GM19455 (cell line): ENCODE data around the gene ATXN10.
"Not testable (repeated sequence)": the region's sequence is repeated elsewhere in the genome, so short reads cannot be mapped to it uniquely, and the experiment has no call there.

Experiments used
- ATAC-seq: cut with Tn5 transposase; IDR thresholded peaks from one replicate; pipeline ENCODE4 v1.9.1; 2021; ENCODE audit not compliant: unreplicated experiment

Gene ATXN10, protein sequence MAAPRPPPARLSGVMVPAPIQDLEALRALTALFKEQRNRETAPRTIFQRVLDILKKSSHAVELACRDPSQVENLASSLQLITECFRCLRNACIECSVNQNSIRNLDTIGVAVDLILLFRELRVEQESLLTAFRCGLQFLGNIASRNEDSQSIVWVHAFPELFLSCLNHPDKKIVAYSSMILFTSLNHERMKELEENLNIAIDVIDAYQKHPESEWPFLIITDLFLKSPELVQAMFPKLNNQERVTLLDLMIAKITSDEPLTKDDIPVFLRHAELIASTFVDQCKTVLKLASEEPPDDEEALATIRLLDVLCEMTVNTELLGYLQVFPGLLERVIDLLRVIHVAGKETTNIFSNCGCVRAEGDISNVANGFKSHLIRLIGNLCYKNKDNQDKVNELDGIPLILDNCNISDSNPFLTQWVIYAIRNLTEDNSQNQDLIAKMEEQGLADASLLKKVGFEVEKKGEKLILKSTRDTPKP

DNA sequence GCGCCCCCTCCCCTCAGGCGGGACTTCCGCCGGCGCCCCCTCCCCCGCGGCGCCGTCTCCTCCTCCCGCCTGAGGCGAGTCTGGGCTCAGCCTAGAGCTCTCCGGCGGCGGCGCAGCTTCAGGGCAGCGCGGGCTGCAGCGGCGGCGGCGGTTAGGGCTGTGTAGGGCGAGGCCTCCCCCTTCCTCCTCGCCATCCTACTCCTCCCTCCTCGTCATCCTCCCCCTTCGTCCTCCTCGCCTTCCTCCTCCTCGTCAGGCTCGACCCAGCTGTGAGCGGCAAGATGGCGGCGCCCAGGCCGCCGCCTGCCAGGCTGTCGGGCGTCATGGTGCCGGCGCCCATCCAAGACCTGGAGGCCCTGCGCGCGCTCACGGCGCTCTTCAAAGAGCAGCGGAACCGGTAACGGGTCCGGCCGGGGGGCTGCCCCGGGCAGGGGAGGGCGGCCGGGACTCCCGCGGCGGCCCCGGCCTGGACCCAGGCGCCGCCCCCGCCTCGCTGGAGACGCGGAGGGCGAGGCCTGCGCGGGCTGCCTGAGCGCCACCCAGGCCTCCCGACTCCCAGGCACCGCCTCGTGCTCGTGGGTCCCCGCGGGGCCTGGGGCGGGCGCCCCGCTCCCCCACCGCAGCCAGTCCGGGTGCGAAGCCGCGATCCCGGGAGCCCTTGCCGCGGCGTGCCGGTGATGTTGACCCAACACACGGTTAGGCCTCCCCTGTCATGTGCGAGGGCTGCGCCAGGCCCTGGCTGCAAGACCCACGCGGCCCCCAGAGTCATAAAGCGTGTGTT lies at the start of gene ATXN10:
Gene ATXN10 (plus strand): TSS at position 52 of the 781 bp plus-strand sequence. CDS start 230 bp downstream, at position 282.
- peak; percentile 56 for ATAC-seq

DNA sequence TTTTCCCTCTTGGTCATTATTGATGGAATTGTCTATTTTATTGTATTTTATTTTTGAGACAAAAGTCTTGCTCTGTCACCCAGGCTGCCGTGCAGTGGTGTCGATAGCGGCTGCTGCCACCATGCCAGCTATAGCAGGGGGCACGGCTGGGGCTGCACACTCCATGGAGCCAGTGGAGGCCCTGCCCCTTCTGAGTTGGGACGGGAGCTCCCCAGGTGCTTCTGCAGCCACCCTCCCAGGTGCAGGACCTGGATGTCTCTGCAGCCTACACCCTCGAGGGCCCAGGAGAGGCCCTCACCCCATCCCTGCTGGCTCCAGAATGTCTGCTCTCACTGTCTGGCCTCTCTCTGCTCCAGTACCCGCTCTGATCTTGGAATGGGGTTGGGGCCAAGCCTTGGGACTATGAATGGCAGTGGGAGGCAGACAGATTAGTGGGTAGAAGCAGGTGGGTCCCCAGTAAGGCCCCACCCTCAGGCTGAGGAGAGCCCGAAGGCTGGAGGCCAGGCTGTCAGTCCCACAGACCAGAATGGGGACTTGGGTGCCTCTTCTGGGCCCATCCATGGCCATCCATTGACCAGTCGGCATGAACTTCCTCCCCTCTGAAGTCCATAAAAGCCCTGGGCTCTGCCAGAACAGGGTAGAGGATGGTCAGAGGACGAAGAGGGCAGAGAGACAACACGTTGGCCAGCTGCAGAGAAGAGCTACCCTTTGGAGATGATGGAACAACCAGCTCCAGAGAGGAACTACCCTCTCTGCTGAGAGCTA lies 49.6 kb upstream of the ATXN10 start:
- ATAC-seq, result no peak

DNA sequence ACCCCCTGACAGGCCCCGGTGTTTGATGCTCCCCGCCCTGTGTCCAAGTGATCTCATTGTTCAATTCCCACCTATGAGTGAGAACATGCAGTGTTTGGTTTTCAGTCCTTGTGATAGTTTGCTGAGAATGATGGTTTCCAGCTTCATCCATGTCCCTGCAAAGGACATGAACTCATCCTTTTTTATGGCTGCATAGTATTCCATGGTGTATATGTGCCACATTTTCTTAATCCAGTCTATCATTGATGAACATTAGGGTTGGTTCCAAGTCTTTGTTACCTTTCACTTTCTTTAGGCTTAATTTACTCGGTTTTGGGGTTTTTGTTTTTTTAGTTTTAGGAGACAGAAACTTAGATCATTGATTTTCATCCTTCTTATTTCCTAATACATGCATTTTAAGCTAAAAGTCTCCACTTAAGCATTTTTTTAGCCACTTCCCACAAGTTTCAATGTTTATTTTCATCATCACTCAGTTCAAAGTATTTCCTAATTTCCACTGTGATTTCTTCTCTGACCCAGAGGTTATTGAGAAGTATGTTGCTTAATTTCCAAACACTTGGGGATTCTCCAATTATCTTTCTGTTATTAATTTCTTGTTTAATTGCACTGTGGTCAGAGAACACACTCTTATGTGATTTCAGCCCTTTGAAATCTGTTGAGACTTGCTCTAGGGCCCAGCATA lies 48.0 kb upstream of the ATXN10 start:
- ATAC-seq, result not testable (repeated sequence)

DNA sequence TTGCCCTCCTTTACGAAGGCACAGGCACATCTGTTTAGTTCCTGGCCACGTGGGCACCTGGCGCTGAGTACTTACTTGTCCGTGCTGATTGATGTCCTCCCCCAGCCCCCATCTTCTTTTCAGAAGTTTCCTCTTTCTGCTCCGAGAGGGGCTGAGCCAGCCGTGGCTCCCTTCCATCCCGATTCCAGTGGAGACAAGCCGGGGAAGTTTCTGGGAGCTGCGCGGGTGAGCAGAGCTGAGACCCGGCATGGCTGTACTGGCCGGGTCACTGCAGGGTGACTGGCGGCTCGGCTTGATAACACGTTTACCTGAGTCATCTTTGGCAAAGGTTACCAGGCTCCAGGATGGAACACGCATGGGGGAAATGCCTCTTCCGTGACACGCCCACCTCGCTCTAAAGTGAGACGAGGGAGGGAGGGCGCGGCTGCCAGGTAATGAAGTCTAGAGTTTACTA lies 45.4 kb upstream of the ATXN10 start:
- ATAC-seq, result no peak

DNA sequence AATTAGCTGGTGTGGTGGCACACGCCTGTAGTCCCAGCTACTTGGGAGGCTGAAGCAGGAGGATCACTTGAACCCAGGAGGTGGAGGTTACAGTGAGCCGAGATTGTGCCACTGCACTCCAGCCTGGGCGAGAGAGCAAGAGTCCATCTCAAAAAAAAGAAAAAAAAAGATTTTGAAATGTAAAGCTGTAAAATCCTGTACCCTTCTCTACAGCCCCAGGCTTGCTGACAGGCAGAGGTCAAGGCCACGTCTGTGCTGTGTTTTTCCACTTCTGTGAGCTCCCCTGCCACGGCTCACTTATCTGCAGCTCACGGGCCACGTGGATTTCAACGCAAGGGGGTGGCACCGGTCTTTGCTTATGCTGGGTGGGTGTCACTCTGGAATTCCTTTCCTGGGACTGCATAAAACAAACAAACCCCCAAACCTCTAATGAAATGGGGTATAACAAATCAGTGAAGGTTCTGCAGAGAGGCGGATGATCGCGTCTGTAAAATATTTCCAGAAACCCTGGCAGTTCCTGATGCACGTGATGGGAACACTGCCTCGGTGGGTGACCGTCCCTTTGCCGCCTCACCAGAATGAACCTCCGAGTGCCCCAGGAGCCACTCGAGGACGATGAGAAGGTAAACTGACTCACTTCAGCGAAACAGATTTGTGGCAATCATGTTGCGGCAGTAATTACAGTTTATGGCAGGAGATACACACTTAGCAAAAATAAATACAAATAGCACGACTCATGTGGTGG lies 44.0 kb upstream of the ATXN10 start:
- no peak for ATAC-seq

DNA sequence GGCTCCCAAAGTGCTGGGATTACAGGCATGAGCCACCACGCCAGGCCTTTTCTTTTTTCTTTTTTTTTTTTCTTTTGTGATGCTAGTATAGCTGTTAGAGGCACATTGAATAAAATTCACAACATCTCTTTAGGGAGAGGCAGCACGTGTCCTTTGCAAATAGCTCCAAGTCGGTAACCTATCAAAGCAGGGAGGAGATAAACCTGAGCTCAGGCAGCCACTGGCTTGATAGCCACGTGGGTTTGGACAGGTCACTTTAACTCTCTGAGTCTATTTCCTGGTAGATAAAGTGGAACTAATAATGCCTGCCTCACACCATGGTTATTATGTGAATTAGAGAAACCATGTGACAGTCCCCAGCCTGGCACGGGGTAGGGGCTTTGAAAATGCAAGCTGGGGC lies 43.1 kb upstream of the ATXN10 start:
- no peak for ATAC-seq

DNA sequence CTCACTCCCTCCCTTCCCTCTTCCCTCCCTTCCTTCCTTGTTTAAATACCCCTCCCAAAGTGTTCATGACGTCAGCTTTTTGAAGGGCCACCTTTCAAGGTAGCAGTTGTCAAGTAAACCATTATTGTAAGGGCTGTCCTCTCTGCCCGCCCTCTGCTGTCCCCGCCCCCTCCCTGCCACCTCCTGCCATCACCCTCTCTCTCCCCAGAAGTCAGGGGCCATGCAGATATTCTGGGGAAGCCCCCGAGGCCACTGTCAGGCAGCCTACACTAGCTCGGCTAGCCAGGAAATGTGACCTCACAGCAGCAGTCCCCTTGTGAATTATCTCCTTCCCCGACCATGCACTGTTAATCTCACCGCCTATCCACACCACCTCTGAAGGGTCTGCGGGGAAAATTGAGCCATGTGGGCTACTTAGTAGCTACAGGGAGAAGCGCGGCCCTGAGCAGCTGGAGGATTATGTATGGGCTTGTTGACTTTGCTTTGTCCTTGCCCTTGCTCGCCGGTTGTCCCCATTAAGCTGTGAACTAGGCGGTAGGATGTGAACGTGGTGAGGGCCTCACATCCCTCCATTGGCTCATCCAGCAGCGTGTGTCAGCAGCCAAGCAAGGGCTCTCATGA lies 42.1 kb upstream of the ATXN10 start:
- ATAC-seq, result no peak

DNA sequence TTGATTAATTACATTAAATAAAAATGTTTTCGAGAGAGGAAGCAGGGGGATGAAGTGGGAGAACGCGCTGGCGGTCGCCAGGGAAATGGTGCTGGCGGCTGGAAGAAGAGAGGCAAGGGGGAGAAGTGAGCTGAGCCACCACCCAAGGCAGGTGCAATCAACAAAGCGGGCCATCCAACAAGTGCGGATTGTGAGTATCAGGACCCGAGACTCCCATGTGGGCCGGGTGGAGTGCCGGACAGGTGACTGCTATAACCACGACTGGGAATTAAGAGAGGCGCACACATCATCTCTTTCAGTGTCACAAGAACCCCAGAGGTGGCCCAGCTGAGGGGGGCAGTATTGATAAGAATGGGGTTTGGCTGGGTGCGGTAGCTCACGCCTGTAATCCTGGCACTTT lies 41.2 kb upstream of the ATXN10 start:
- ATAC-seq, result no peak

DNA sequence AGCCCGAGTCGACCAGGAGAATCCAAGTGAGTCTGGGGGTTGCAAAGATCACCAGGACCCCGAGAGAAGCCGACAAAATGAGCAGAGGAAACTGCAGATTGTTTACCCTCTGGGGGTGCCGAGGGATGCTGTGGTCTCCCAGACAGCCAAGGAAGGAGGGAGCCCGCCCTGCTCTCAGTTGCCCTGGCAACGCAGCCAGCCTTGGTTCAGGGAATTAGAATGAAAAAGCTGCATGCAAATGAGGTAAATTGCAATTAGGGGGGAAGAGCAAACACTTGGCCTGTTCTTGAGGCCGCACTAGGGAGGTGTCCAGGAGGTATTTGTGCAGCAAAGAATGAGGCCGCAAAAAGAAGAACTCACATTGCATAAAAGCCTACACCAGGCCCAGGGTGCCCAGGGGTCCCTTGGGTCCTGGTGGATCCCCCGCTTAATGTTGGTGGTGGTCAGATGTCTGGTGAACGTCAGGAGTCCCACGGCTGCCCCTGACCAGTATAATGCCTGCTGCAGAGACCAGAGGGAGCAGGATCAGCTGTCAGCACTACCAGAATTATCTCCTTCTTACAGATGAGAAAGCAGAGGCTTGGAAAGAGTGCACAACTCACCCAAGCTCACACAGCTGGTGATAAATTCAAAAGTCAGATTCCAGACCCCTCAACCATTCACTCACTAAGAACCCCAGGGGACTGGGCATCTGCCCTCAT lies 40.3 kb upstream of the ATXN10 start:
- ATAC-seq, result no peak

DNA sequence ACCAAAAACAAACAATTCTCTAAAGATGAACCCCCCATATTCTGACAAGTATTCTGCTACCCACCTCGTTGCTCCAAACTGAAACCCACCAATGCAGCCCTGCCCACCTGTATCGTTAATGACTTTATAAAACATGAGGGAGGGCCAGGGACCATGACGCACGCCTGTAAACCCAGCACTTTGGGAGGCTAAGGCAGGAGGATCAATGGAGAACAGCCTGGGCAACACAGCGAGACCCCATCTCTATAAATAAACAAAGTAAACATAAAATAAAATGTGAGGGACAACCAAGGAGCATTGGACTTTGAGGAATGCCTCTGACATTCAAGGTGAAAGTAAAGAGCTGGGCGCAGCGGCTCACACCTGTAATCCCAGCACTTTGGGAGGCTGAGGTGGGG lies 39.8 kb upstream of the ATXN10 start:
- no peak for ATAC-seq

DNA sequence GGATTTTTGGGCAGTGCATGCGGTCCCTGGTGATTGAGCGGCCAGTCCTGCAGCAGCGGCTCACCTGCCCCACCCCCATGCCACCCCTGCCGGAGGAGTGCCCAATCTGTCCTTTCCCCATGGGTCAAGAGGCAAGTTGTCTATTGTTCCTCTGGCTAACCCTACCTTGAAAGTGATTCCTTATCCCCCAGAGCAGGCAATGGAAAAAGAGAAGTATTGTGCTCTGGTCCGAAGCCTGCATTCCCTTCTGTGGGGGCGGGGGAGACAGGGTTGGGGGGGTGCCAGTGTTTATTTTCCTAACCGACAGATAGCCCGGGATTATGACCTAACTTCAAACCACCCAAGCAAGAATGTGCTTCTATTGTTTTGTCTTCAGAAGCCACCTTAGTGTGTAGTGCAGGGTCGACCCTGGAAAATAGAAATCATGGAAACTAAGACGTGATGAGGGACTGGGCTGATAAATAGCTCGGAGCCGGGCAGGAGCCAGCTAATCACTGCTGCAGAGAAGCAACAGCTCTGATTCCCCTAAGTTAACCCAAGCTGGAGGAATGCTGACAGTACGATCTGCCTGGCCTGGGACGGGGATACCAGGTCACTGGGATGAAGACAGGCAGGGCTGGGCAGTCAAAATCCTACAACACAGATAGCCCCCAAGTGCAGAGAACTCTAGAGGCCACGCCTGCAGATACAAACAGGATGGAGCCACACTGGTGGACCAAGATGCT lies 38.7 kb upstream of the ATXN10 start:
- no peak for ATAC-seq

DNA sequence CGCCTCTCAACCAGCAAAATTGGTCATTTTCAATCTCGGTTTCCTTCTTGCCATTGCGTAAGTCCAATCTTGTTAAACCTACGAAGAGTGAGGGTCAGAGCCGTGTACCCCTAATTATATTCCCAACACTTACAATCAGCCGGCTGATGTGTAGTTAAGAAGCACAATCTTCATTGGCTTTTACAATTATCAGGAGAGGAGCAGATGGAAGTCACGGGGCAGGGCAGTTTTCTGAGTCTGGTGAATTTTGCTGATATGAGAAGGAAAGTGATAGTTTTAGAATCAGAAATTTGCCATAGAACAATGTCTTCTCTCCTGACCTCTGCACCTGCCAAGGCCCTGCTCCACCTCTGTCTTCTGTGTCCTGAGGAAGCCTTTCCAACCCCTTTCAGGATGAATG lies 35.0 kb upstream of the ATXN10 start:
- no peak for ATAC-seq

DNA sequence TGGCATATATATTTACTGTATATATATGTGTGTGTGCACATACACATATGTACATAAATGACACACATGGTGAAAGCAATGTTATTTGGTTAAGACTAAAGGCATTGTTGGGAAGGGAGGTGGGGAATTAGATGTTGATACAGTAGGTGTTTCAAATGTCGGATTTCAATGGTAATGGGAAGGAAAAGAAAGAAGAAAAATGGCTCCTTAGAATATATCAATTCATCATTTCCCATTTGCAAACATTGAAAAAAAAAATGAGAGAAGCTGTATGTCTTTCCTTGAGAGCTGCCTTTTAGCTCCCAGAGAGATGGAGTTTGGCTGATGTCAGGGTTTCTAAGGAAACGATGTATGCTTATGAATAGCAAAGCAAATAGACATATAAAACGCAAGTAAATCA lies 33.4 kb upstream of the ATXN10 start:
- no peak for ATAC-seq

DNA sequence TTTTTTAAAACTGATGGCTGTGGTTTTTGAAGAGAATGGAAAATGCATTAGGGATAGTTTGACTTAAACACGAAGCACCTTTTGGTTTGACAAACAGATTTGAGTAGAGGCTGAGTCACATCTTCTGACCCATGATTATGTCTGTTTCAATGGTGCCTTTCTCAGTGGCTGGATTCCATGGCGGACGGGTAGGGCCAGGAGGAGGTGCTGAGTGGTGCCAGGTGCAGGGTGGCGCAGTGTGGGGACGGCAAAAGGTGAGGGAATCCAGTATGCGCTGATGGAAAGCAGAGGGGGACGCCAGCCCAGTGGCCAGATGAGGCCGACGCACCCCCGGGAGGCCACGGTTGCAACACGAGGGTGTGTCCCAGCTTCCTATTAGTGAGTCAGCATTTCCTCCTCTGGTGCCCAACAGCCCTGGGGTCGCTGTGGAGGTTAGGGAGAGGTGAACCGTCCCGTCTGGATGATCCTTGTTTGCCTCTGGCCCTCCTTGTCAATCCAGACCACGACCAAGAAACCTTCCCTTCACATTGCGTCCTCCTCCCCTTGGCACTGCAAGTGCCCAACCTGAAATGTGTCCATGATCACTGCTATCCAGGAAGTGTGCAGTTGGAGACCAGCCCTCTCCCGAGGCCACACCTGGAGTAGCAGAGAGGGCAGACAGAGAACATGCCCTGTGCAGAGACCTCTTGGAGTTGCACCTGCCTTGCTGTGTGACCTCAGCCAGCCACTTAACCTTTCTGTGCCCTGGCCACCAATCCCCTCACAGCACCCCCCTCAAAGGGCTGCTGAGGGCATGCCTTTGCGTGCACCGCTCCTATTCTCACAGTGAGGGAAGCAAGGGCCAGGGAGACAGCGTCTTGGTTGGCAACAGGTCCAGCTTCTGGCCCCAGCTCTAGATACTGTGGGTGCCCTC lies 32.5 kb upstream of the ATXN10 start:
- no peak for ATAC-seq

DNA sequence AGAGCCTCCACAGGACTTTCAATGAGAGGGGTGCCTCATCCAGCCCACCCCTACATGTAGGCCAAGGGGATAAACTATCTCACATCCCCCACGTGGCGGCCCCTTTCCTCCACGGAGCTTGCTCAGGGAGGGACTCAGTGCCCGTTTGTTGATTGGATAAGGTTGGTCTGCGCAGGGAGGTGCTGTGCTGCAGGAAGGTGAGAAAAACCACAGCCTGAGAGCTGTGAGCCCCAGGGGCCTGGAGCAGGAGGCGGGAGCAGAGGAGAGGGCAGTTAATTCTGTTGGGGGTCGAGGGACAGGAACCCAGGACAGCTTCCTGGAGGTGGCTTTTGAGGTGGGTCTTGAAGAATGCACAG lies 31.9 kb upstream of the ATXN10 start:
- ATAC-seq, result no peak

DNA sequence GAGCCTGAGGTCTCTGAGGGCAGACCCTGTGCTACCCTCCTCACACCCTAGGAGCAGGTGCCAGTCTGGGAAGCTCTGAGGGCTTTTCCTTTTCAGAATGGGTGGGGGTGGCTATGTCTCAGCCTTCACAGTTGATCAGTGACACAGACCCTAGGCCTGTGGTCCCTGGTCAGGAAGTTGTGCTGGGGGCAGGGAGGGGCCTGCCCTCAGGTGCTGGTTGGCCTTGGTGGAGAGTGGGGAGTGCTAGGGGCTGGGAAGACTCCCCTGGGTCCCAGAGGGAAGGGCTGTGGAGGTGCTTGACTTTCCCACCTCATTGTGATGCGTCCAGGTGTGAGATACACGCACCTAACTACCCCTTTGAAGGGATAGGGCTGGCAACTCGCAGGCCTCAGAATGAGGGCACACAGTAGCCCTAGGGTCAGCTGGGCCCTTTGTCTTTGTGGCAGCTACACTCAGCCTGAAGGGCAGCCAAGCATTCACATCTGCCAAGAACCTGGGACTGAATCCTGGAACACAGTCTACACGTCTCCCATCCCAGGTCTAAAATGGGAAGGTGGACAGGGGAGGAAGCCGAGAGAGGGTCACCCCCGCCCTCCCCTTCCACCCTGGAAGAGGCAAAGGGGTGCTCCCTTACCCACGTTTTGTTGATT lies 31.2 kb upstream of the ATXN10 start:
- ATAC-seq, result no peak
